ENCODE results near the gene TENT5C.

TENT5C gene

GRCh38 chr1:117623141-117623540 is 17.3 kb downstream of the TENT5C start:
- no peaks in the 10 kb centered on the region for H3K4me1 ChIP-seq (ENCODE audit: control insufficient read depth, insufficient read depth, low read length)
- no peaks in the 10 kb centered on the region for H3K27me3 ChIP-seq (ENCODE audit: control insufficient read depth, insufficient read depth, low read length, poor library complexity, severe bottlenecking)
- WGBS, 2 experiments = 91% methylated on average over 9 of the region's 9 CpGs
- H3K36me3 ChIP-seq (ENCODE audit: control insufficient read depth, insufficient read depth, low read length) = no peaks in the 10 kb centered on the region
- no peaks in the 10 kb centered on the region for H3K9me3 ChIP-seq (ENCODE audit: control insufficient read depth, low read length)
- H3K27ac ChIP-seq (ENCODE audit: insufficient read depth, low read depth, low read length, poor library complexity, severe bottlenecking) = no peak overlapping the region
- H3K4me3 ChIP-seq (ENCODE audit: insufficient read depth, low read depth, low read length) = no peak overlapping the region

DNA sequence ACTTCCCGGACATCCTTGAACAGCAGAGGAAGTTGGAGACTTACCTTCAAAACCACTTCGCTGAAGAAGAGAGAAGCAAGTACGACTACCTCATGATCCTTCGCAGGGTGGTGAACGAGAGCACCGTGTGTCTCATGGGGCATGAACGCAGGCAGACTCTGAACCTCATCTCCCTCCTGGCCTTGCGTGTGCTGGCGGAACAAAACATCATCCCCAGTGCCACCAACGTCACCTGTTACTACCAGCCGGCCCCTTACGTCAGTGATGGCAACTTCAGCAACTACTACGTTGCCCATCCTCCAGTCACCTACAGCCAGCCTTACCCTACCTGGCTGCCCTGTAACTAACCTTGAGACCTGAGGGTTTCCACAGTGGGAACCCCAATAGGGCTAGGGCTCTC is 17.9 kb downstream of the TENT5C start:
- Histone ChIP-seq H3K27ac (ENCODE audit: insufficient read depth, low read depth, low read length, poor library complexity, severe bottlenecking) (no peak overlapping the region), H3K9me3 (ENCODE audit: control insufficient read depth, low read length) (no peaks in the 10 kb centered on the region), H3K36me3 (ENCODE audit: control insufficient read depth, insufficient read depth, low read length) (no peaks in the 10 kb centered on the region), H3K4me1 (ENCODE audit: control insufficient read depth, insufficient read depth, low read length) (no peaks in the 10 kb centered on the region), H3K4me3 (ENCODE audit: insufficient read depth, low read depth, low read length) (no peak overlapping the region), H3K27me3 (ENCODE audit: control insufficient read depth, insufficient read depth, low read length, poor library complexity, severe bottlenecking) (no peaks in the 10 kb centered on the region)
- WGBS, 2 experiments = 94 to 97% methylated on average over 13 of the region's 13 CpGs

DNA sequence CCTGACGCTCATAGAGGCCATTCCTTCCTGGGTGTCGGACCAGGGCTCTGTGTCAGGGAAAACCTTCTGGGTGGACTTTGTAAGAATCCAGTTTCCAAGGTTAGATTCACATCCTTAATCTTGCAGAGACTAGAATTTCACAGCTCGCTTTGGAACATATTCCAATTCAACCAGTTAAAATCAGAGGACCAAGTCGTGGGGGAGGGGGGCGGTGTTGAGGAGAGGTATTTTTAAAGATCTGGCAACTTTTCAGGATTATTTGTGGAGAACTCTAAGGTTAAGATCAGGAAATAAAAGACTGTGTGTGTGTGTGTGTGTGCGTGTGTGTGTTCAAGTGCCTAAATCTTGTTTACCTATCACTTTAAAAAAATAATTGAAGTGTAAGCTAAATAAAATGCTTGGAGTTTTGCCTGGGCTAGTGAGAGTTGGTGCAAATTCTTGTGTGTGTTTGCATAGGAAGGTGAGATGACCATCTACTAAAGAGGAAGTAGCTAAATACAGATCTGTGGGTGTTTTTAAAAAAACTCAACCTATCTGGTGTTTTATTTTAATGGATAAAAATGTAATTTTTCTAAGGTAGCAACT is 21.8 kb downstream of the TENT5C start:
- no peaks in the 10 kb centered on the region for H3K27me3 ChIP-seq (ENCODE audit: control insufficient read depth, insufficient read depth, low read length, poor library complexity, severe bottlenecking)

GRCh38 chr1:117628343-117628742 is 22.5 kb downstream of the TENT5C start:
- Histone ChIP-seq H3K9me3 (ENCODE audit: control insufficient read depth, low read length) (no peaks in the 10 kb centered on the region), H3K27ac (ENCODE audit: insufficient read depth, low read depth, low read length, poor library complexity, severe bottlenecking) (no peak overlapping the region), H3K4me3 (ENCODE audit: insufficient read depth, low read depth, low read length) (no peak overlapping the region), H3K4me1 (ENCODE audit: control insufficient read depth, insufficient read depth, low read length) (no peaks in the 10 kb centered on the region), H3K27me3 (ENCODE audit: control insufficient read depth, insufficient read depth, low read length, poor library complexity, severe bottlenecking) (no peaks in the 10 kb centered on the region), H3K36me3 (ENCODE audit: control insufficient read depth, insufficient read depth, low read length) (no peaks in the 10 kb centered on the region)
- WGBS, 2 experiments = 90 to 95% methylated on average over 3 of the region's 3 CpGs

More for the DNA sequence above, 21.8 kb downstream of the TENT5C start:
- WGBS, 2 experiments = 91% methylated on average over 6 of the region's 6 CpGs
- no peaks in the 10 kb centered on the region for H3K9me3 ChIP-seq (ENCODE audit: control insufficient read depth, low read length)
- H3K4me1 ChIP-seq (ENCODE audit: control insufficient read depth, insufficient read depth, low read length) = no peaks in the 10 kb centered on the region
- no peaks in the 10 kb centered on the region for H3K36me3 ChIP-seq (ENCODE audit: control insufficient read depth, insufficient read depth, low read length)
- no peak overlapping the region for H3K27ac ChIP-seq (ENCODE audit: insufficient read depth, low read depth, low read length, poor library complexity, severe bottlenecking)
- no peak overlapping the region for H3K4me3 ChIP-seq (ENCODE audit: insufficient read depth, low read depth, low read length)

DNA sequence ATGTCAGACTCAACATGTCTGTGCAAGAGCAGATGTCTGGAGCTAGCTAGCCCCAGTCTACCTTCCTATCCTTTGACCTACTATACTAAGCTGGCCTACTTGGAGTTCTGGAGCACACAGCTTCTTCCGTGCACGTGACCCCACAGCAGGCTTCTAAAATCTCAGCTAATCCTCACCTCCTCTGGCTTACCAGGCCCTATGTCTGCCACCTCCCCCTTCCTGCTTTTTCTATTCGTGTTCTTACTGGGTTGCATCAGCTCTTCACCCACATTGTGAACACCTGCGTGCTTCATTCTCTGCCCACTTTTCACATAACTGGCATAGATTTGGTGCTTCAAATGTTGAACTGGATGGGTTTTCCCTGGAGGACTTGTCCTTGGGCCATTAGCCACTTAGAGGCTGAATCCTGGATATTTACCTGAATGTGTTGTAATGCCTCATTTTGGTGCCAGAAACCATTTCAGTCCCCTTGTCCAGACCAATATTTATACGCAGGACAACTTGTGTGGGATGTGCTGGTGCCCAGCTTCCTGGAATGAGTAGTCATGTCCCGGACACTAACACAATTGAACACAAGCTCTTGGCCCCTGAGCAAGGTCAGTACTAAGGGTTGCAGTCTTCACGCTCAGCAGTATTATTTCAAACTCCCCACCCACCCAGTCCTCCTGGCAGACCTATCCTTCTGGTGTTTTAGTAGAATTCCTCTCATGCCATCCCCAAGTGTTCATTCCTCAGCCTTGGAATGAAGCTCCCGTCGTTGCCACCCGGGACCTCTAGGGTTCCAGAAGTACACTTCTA is 24.0 kb downstream of the TENT5C start:
- 91 to 94% methylated on average over 10 of the region's 10 CpGs for WGBS, 2 experiments
- Histone ChIP-seq H3K9me3 (ENCODE audit: control insufficient read depth, low read length) (no peaks in the 10 kb centered on the region), H3K27ac (ENCODE audit: insufficient read depth, low read depth, low read length, poor library complexity, severe bottlenecking) (no peak overlapping the region), H3K36me3 (ENCODE audit: control insufficient read depth, insufficient read depth, low read length) (no peaks in the 10 kb centered on the region), H3K4me1 (ENCODE audit: control insufficient read depth, insufficient read depth, low read length) (no peaks in the 10 kb centered on the region), H3K27me3 (ENCODE audit: control insufficient read depth, insufficient read depth, low read length, poor library complexity, severe bottlenecking) (no peaks in the 10 kb centered on the region), H3K4me3 (ENCODE audit: insufficient read depth, low read depth, low read length) (no peak overlapping the region)

GRCh38 chr1:117630423-117630998 is 24.7 kb downstream of the TENT5C start:
- 91 to 93% methylated on average over 15 of the region's 15 CpGs for WGBS, 2 experiments
- Histone ChIP-seq H3K9me3 (ENCODE audit: control insufficient read depth, low read length) (no peaks in the 10 kb centered on the region), H3K4me1 (ENCODE audit: control insufficient read depth, insufficient read depth, low read length) (no peaks in the 10 kb centered on the region), H3K27me3 (ENCODE audit: control insufficient read depth, insufficient read depth, low read length, poor library complexity, severe bottlenecking) (no peaks in the 10 kb centered on the region), H3K27ac (ENCODE audit: insufficient read depth, low read depth, low read length, poor library complexity, severe bottlenecking) (no peak overlapping the region), H3K36me3 (ENCODE audit: control insufficient read depth, insufficient read depth, low read length) (no peaks in the 10 kb centered on the region), H3K4me3 (ENCODE audit: insufficient read depth, low read depth, low read length) (no peak overlapping the region)

GRCh38 chr1:117631359-117632160 is 25.7 kb downstream of the TENT5C start:
- H3K4me1 ChIP-seq (ENCODE audit: control insufficient read depth, insufficient read depth, low read length) = no peaks in the 10 kb centered on the region
- H3K4me3 ChIP-seq (ENCODE audit: insufficient read depth, low read depth, low read length) = no peak overlapping the region
- H3K9me3 ChIP-seq (ENCODE audit: control insufficient read depth, low read length) = no peaks in the 10 kb centered on the region
- H3K27me3 ChIP-seq (ENCODE audit: control insufficient read depth, insufficient read depth, low read length, poor library complexity, severe bottlenecking) = no peaks in the 10 kb centered on the region
- no peak overlapping the region for H3K27ac ChIP-seq (ENCODE audit: insufficient read depth, low read depth, low read length, poor library complexity, severe bottlenecking)
- no peaks in the 10 kb centered on the region for H3K36me3 ChIP-seq (ENCODE audit: control insufficient read depth, insufficient read depth, low read length)
- WGBS, 2 experiments = 83 to 84% methylated on average over 7 of the region's 7 CpGs

DNA sequence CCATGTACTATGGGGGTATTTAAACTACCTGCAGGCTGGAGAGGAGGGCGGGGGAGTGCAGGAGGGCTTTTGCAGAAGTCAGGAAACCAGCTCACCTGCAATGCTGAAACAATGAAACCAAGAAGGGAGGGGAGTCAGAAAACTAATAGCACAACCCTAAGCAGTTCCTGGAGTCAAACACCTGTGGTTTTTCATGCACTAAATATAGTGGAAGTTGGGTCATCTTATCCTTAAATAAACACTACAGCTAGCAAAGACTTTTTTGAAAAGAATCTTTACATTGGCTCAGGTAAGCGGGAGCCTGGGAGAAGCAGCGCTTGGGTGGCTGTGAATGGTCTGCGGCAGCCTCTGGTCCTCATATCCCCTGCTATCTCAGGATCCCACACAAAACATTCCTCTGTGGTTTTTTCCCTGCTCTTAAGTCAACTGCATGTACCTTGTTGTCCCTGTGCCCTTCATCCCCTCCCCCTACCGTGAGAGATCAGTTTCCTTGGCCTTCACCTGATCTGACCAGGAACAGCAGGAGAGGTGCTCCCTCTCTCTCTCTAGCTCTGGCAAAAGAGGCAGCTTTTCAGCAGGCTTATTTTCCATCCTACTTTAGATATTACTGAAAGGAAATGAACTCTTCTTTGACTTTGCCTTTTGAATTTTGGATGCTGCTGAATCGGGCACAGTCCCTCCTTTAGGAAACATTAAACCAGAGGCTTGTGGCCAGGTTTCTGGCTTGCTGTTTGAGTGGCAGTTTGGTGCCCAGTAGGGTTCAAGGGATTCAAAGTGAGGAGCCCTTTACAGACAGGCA is 26.6 kb downstream of the TENT5C start:
- Histone ChIP-seq H3K36me3 (ENCODE audit: control insufficient read depth, insufficient read depth, low read length) (no peaks in the 10 kb centered on the region), H3K4me3 (ENCODE audit: insufficient read depth, low read depth, low read length) (no peak overlapping the region), H3K27me3 (ENCODE audit: control insufficient read depth, insufficient read depth, low read length, poor library complexity, severe bottlenecking) (no peaks in the 10 kb centered on the region), H3K4me1 (ENCODE audit: control insufficient read depth, insufficient read depth, low read length) (no peaks in the 10 kb centered on the region), H3K9me3 (ENCODE audit: control insufficient read depth, low read length) (no peaks in the 10 kb centered on the region), H3K27ac (ENCODE audit: insufficient read depth, low read depth, low read length, poor library complexity, severe bottlenecking) (no peak overlapping the region)
- WGBS, 2 experiments = 73 to 81% methylated on average over 6 of the region's 6 CpGs

- WGBS, 2 experiments = 86 to 94% methylated on average over 5 of the region's 5 CpGs
- no peaks in the 10 kb centered on the region for H3K9me3 ChIP-seq (ENCODE audit: control insufficient read depth, low read length)
- no peak overlapping the region for H3K4me3 ChIP-seq (ENCODE audit: insufficient read depth, low read depth, low read length)
- no peaks in the 10 kb centered on the region for H3K27me3 ChIP-seq (ENCODE audit: control insufficient read depth, insufficient read depth, low read length, poor library complexity, severe bottlenecking)
- no peaks in the 10 kb centered on the region for H3K4me1 ChIP-seq (ENCODE audit: control insufficient read depth, insufficient read depth, low read length)
- H3K27ac ChIP-seq (ENCODE audit: insufficient read depth, low read depth, low read length, poor library complexity, severe bottlenecking) = no peak overlapping the region
- no peaks in the 10 kb centered on the region for H3K36me3 ChIP-seq (ENCODE audit: control insufficient read depth, insufficient read depth, low read length)
These were observed 27.2 kb downstream of the TENT5C start for GRCh38 chr1:117633068-117633345.
